ENCODE measurements around the gene MEF2D. TPM values are rescaled to one million over a fixed set of nuclear protein-coding genes. Genes with fewer than 3 reads are reported as not detected.

MEF2D gene
- total RNA-seq, 1 donor from 2014 or later = 37.8 TPM

GRCh38 chr1:156431769-156432668 is 68.6 kb downstream of the MEF2D start:
- peaks cover 98% of the 10 kb centered on the region for H3K27me3 Mint-ChIP-seq (ENCODE audit: low read depth)
- H3K36me3 Mint-ChIP-seq = no peaks in the 10 kb centered on the region
- no peaks in the 10 kb centered on the region for H3K9me3 Mint-ChIP-seq
- TF ChIP-seq CTCF (IDR thresholded peaks at IDR 0.05; ENCODE audit: unreplicated experiment) = no peak
- no peak overlapping the region for H3K4me3 Mint-ChIP-seq
- H3K4me1 Mint-ChIP-seq = peaks cover 11% of the 10 kb centered on the region
- H3K27ac Mint-ChIP-seq = no peak overlapping the region
- DNase-seq (ENCODE audit: low spot score in 2 of 2, unreplicated experiment in 2 of 2) = no peak

- no peaks in the 10 kb centered on the region for H3K9me3 Mint-ChIP-seq
- no peak overlapping the region for H3K4me3 Mint-ChIP-seq
- DNase-seq (ENCODE audit: low spot score in 2 of 2, unreplicated experiment in 2 of 2) = no peak
- H3K4me1 Mint-ChIP-seq = peaks cover 7% of the 10 kb centered on the region
- TF ChIP-seq CTCF (IDR thresholded peaks at IDR 0.05; ENCODE audit: unreplicated experiment) = no peak
- no peak overlapping the region for H3K27ac Mint-ChIP-seq
- no peaks in the 10 kb centered on the region for H3K36me3 Mint-ChIP-seq
- peaks cover 98% of the 10 kb centered on the region for H3K27me3 Mint-ChIP-seq (ENCODE audit: low read depth)
Observed at GRCh38 chr1:156431366-156431765, 69.2 kb downstream of the MEF2D start.

- H3K4me3 Mint-ChIP-seq = no peak overlapping the region
- DNase-seq (ENCODE audit: low spot score in 2 of 2, unreplicated experiment in 2 of 2) = no peak
- H3K36me3 Mint-ChIP-seq = no peaks in the 10 kb centered on the region
- TF ChIP-seq CTCF (IDR thresholded peaks at IDR 0.05; ENCODE audit: unreplicated experiment) = no peak
- peaks cover 100% of the 10 kb centered on the region for H3K27me3 Mint-ChIP-seq (ENCODE audit: low read depth)
- H3K4me1 Mint-ChIP-seq = peaks cover 7% of the 10 kb centered on the region
- H3K27ac Mint-ChIP-seq = no peak overlapping the region
- H3K9me3 Mint-ChIP-seq = no peaks in the 10 kb centered on the region
Observed at GRCh38 chr1:156430866-156431265, 69.7 kb downstream of the MEF2D start.

- Mint-ChIP-seq H3K4me3 (no peak overlapping the region), H3K27me3 (ENCODE audit: low read depth) (peaks cover 99% of the 10 kb centered on the region), H3K27ac (no peak overlapping the region), H3K4me1 (peaks cover 4% of the 10 kb centered on the region), H3K9me3 (no peaks in the 10 kb centered on the region), H3K36me3 (no peaks in the 10 kb centered on the region)
- no peak for DNase-seq (ENCODE audit: low spot score in 2 of 2, unreplicated experiment in 2 of 2)
- no peak for TF ChIP-seq CTCF (IDR thresholded peaks at IDR 0.05; ENCODE audit: unreplicated experiment)
Observed at GRCh38 chr1:156430303-156430702, 70.3 kb downstream of the MEF2D start.

GRCh38 chr1:156429313-156430060 is 71.1 kb downstream of the MEF2D start:
- no peak overlapping the region for H3K27ac Mint-ChIP-seq
- no peak overlapping the region for H3K4me3 Mint-ChIP-seq
- peaks cover 99% of the 10 kb centered on the region for H3K27me3 Mint-ChIP-seq (ENCODE audit: low read depth)
- H3K4me1 Mint-ChIP-seq = peaks cover 2% of the 10 kb centered on the region
- H3K36me3 Mint-ChIP-seq = no peaks in the 10 kb centered on the region
- no peak for DNase-seq (ENCODE audit: low spot score in 2 of 2, unreplicated experiment in 2 of 2)
- no peak for TF ChIP-seq CTCF (IDR thresholded peaks at IDR 0.05; ENCODE audit: unreplicated experiment)
- no peaks in the 10 kb centered on the region for H3K9me3 Mint-ChIP-seq

Measured in mesothelial cell of epicardium (in vitro differentiated cells).